GM18867 (cell line): Measurements from ENCODE around the gene AK4.
"Not testable (repeated sequence)": the region's sequence is repeated elsewhere in the genome, so short reads cannot be mapped to it uniquely, and the experiment has no call there.

Experiments used
- ATAC-seq: cut with Tn5 transposase; IDR thresholded peaks from one replicate; pipeline ENCODE4 v1.9.1; 2021; ENCODE audit warnings: mild to moderate bottlenecking, moderate library complexity; ENCODE audit not compliant: unreplicated experiment

AK4 gene

DNA sequence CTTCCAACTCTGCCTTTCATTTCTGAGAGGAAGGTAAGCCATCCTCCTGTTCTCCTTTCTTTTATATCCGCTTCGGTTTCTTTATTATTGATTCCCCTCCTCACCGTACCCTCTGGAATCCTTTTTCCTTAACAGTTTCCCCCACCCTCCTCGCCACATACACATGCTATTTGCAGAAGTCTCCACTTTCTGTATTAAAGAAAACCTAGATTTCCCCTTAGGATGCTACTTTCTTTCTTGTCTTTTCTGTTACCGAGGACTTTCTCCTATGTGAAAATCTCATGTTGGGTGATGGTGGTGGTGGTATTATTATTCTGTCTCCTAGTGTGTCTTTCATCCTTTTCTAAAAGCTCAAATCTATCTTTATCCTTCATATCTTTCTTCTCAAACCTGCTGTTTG is 62.3 kb downstream of the AK4 start:
- no peak for ATAC-seq

GRCh38 chr1:65211331-65211730 is 63.3 kb downstream of the AK4 start:
- ATAC-seq = no peak

- no peak for ATAC-seq
Observed at GRCh38 chr1:65213271-65214023, 65.4 kb downstream of the AK4 start.

DNA sequence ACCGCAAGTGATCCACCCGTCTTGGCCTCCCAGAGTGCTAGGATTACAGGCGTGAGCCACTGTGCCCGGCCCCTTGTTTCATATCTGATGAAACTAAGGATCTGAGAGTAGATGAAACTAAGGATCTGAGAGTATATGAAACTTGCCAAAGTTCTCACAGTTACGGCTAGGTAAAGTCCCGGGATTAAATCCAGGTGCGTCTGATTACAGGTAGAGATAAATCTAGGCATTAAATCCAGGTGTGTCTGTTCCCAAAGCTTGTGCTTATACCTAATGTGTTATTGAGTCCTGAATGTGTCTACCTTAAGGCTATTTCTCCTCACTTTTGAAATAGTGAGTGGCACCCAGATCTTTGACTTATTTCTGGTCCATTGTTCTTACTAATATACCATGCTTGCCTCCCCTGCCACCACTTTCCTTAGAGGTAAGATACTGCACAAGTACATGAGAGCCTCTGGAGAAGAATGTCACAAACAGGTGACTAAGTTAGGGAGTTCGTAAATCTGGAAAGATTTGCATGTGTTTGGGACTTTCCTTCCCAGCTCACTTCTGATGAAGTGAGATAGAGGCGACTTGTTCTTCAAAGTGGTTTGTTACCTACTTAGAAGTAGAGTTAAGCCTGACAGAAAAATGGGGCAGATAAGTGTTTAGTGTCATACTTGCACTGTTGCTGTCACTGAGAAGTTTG is 66.5 kb downstream of the AK4 start:
- no peak for ATAC-seq

DNA sequence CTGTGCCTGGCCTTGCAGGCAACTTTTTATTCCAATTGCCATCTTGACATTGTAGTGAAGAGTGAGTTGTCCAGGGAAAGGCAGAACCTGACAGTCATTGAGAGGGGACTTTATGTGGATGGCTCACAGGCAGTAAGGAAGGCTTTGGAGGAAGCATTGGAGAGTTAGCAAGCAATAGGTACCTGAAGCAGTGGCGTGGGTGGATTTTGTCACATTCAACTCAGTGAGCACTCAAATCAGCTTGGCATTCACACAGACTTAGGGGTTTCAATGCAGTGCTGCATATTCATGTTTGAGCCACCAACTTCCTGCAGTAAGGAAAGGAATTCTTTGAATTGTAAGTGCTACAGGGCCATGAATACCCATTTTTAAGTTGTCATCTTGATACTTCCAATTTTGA is 69.0 kb downstream of the AK4 start:
- ATAC-seq = no peak

DNA sequence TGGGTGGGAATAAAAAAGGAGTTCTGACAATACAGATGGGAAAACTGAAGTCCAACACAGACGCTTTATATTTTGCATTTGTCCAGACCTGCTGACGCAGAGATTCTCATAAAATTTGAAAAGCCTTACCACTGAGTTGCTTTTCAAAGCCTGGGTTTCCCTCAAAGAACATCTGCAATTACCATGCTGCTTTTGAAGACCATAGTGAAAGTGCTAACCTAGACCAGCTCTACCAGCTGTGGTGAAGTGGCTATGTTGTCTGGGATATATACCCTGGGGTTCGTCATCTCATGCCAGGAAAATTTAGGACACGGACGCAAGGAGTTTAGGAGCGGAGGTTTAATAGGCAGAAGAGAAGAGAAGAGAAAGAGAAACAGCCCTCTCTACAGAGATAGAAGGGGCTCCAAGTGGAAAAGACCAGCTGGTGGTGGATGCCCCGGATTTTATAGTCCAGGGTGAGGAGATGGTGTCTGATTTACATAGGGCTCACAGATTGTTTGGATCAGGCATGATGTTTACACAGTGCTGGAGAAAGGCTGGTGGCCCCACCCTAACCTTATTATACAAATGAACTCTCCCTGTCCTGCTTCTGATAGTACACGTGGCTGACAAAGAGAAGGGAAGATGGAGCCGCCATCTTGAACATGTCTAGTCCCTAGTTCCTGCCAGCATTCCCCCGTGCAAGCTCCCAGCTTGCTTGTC is 73.8 kb downstream of the AK4 start:
- ATAC-seq = no peak

DNA sequence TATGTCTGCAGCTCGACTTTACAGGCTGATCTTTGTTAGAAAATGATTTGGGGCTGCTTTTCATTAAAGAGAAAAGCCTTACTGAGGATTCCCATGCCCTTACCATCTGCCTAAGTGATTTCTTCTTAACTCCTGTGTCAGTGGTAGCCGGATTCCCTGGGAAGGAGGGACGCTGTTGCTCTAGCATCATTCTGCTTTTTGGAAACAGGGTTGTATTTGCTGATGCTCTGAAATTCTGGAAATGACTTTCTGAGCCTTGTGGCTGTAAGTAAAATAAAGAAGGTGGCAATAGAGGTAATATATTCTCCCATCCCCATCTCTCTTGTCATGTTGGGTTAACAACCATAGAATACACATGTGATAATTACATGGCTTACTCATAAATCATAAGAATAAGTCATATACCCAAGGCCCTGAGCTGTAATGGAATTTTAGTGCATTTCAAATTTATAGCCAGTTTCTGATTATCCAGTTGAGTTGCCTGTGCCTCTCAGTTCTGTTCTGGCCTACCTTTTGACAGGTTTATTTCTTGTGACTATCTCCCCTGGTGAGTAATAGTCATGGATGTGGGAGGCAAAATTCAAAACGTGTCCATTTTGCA is 74.4 kb downstream of the AK4 start:
- ATAC-seq = no peak

GRCh38 chr1:65224681-65225091 is 76.7 kb downstream of the AK4 start:
- ATAC-seq = no peak

GRCh38 chr1:65225179-65225578 is 77.2 kb downstream of the AK4 start:
- ATAC-seq = no peak

- ATAC-seq = no peak
Observed at GRCh38 chr1:65229201-65229600, 81.2 kb downstream of the AK4 start.

DNA sequence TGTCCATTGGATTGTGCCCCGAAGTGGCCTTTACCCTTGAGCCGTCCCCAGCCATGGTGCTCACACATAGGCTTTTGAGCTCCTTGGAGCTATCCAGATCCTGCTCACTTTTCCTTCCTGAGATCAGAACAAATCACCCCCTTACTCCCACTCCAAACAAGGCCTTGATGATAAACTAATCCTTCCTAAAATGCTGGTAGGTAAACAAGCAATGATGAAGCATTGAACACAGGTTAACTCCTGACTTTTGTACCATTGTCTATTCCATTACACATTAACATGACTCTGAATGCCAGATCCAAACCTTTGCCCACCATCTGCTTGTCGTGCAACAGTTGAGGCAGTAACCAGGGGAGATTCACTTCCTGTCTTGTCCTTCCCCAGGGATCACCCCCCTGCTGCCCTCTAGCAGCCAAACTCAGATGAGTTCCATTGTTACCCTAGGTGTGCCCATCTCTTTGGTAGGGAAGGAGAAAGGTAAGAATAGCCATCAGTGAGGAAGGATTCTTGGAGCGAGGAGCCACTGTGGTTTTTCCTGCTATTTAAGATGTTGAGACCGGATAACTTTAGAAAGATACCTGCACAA is 81.8 kb downstream of the AK4 start:
- ATAC-seq = no peak

DNA sequence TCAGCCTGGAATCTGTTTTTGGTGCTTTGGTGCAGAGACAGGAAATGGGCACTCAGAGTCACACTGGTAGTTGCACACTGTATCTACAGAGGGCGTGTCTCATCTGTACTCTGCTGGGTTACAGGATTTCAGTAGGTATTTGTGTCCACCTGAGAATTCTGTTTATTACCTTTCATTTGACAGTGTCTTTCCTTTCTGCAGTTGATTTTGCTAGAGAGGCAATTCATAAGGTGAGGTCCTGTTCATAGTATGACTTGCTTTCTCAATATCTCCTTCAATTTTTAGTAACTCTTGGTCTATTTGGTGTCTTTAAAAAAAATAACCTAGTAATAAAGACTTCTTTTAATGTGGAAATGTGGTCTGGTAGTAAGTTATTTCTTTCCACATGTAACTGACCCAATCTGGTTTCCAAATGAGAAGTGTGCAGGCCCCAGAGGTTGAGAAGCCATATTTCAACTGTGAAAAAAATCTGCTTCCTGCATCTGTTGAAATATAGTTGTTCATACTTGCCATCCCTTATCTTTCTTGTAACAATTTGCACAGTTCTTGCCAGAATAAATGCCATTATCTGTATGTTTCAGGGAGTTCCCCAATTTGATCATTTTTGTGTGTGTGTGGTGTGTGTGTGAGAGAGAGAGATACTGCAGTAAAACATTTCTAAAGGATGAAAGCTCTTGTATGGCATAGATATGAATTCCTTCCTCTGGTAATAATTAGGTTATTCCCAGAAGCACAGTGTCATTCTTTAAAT is 82.9 kb downstream of the AK4 start:
- peak; percentile 89 for ATAC-seq

DNA sequence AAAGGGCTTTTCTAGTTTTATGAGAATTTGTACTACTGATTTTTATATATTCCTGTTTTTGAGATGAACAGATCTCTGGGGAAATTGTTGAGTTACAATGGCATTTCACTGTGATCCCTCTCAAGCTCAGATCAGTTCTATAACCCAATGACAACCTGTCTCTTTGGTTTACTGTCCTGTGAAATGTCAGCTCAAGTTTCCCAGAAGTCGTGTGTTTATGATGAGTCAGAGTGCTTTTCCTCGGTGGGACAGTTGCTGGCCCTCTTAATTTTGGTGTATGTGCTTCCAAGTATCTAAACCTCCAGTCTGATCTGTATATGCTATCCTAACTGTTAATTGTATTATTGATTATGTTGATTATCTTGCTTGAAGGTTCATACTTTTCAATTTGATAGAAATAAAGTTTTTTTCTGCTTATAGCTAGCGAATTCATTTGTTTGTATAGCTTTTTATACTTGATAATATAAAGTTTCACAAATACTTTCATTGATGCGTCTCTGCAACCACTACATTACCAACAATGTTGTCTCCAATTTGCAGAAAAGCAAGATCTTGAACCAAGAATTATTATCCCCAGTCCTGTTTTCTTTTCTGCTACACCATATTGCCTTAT is 83.8 kb downstream of the AK4 start:
- no peak for ATAC-seq

- no peak for ATAC-seq
Observed at GRCh38 chr1:65232461-65232990, 84.5 kb downstream of the AK4 start.

GRCh38 chr1:65233782-65234181 is 85.8 kb downstream of the AK4 start:
- no peak for ATAC-seq

DNA sequence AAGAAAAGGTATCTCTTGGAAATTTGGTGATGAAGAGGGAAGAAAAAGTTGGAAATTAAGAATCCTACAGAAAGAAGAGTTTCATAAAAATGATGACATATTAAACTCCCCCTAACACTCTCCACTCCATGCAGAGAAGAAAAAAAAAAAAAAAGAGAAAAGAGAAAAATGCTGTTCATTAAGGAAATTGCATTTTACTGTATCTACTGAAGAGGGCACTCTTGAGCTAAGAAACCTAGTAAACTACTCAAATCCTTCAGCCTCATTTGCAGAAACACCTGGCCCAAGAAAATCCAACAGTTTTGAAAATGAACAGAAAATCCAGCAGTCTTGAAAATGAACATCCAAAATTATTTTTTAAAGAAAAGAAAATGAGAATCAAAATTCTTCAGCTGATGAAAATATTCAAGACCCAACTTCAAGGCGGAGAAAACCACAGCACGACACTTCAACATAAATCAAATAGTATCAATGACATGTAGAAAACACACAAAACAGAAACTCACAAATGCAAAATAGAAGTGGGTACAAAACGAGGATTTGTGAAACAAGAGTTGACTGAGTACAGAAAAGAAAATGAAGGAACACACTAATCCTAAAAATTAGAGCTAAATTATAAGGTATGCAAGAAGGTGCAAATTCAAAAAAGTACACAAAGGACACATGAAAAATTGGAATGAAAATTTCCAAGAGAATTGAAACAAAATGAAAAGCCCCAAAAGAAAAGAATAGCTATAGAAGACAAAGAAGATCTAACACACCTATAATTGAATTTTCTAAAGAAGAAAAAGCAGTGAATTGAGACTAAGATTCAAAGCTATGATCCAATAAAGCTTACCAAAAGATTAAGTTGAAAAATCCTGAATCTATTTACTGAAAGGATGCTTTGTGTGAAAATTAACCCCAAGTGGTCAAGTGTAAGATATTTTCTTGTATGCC is 88.1 kb downstream of the AK4 start:
- no peak for ATAC-seq

DNA sequence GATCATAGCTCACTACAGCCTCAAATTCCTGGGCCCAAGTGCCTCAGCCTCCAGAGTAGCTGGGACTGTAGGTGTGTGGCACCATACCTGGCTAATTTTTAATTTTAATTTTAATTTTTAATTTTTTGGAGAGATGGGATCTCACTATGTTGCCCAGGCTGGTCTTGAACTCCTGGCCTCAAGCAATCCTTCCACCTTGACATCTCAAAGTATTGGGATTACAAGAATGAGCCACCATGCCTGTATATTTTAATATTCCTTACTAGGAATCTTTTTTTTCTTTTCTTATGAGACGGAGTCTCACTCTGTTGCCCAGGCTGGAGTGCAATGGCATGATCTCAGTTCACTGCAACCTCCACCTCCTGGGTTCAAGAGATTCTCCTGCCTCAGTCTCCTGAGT is 89.1 kb downstream of the AK4 start:
- ATAC-seq = not testable (repeated sequence)

DNA sequence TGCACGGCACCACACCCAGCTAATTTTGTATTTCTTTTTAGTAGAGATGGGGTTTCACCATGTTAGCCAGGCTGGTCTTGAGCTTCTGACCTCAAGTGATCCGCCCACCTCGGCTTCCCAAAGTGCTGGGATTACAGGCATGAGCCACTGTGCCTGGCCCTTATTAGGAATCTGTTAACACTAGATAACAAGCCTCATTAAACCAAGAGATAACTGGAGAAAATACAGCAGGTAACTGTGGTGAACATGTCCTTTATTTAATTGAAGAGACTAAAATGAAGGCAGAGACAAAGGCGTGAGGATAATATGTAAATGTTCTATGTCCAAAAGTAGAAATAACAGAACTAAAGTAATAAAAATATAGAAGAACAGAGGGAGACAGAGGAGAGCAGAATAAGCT is 89.5 kb downstream of the AK4 start:
- no peak for ATAC-seq

- no peak for ATAC-seq
Observed at GRCh38 chr1:65238010-65238409, 90.0 kb downstream of the AK4 start.
